HG03460 (cell line): ENCODE results near the gene KRTAP15-1.

Source experiments
- ATAC-seq: cut with Tn5 transposase; IDR thresholded peaks from one replicate; pipeline ENCODE4 v1.9.1; 2021; ENCODE audit not compliant: unreplicated experiment

Gene KRTAP15-1

GRCh38 chr21:30439975-30440374 is at the start of gene KRTAP15-1:
Gene KRTAP15-1, plus strand, starts transcription at chr21:30440275. Its CDS starts 53 bp downstream, at chr21:30440328.
- no peak for ATAC-seq

DNA sequence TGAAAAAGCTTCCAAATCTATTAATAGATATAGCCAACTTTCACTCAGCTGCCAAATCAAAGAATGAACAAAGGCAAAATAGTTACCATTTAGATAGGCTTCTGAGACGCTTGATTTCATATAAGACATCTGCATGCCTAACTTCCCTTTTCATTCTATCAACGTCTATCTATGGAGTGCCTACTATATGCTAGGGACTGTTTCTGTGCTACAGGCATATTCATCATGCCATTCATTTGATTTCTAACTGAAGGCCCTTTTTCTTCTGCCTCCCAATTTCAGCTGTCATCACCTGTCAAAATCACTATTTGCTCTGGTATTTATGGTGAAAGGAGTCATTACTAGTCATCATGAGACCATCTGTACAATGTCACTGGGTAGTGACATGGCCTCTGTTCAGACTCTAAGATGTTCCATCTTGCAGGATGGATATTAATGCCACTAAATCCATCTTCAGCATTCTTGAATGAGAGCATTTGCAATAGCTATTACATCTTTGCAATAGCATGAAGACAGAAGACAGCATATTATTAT is 48.5 kb upstream of the KRTAP15-1 start:
- ATAC-seq: no peak

DNA sequence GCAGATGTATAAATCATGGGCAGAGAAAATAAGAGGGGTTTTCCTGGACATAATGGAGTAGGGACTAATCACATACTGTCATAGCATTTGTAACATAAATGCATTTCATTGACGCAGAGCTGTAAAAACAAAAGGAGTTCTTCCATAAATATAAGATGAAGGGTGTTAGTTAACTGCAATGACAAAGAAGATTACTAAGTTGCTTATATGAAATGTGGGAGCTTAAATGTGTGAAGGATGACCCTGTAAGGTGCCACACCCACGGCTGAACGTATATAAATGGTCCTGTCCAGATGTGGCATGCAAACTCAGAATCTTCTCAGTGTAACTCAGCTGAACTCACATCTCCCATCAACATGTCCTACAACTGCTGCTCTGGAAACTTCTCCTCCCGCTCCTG is 44.3 kb upstream of the KRTAP15-1 start, which contains the start of gene KRTAP13-1:
KRTAP13-1 (plus strand) TSS at position 301 of the 400 bp plus-strand sequence; CDS start at position 357, 56 bp downstream.
- no peak for ATAC-seq

- no peak for ATAC-seq
These were observed 31.1 kb upstream of the KRTAP15-1 start for GRCh38 chr21:30408782-30409494.

DNA sequence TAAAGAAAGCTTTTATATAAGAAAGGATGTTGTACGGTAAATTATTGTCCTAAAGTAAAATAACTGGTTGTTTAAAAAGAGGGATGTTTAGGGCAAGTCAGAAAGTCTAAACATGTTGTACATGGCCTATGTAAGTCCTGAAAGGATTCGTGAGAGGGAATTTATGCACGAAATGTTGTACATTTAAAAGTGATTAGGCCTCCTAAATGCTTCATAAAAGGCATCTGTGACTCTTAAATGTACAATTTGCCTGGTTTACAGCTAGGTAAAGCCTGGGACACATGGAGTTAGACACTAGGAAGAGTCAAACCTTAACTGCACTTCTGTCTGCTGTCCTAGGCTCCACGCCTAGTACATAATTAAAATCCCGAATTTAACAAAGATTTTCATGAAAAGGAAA is 24.1 kb upstream of the KRTAP15-1 start:
- no peak for ATAC-seq

DNA sequence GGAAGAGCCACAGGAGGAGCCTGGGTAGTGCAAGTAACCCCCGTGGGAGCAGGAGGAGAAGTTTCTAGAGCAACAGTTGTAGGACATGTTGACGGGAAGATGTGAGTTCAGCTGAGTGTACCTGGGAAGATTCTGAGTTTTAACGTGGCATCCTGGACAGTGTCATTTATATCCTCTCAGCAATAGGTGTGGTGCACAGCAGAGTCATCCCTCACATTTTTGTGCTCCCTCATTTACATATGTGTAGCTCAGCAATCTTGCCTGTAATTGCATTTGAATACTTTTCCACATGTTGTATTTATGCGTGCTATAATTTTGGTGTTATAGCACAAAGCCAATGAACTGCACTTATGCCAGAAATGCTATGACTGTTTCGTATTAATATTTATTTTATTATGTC is 14.2 kb upstream of the KRTAP15-1 start, which contains the start of gene KRTAP13-3:
KRTAP13-3 (minus strand) TSS at position 101 of the 400 bp plus-strand sequence; CDS start at position 87, 14 bp downstream.
- no peak for ATAC-seq

GRCh38 chr21:30426731-30427130 is 13.3 kb upstream of the KRTAP15-1 start:
- no peak for ATAC-seq

DNA sequence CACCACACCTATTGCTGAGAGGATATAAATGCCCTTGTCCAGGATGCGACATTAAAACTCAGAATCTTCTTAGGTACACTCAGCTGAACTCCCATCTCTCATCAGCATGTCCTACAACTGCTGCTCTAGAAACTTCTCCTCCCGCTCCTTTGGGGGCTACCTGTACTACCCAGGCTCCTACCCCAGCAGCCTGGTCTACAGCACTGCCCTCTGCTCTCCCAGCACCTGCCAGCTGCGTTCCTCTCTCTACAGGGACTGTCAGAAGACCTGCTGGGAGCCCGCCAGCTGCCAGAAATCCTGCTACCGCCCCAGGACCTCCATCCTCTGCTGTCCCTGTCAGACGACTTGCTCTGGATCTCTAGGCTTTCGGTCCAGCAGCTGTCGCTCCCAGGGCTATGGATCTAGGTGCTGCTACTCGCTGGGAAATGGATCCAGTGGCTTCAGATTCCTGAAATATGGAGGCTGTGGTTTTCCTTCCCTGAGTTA is 9.9 kb upstream of the KRTAP15-1 start, which contains the start of gene KRTAP13-4:
KRTAP13-4 (plus strand) TSS at position 51 of the 486 bp plus-strand sequence; CDS start at position 107, 56 bp downstream.
- no peak for ATAC-seq

- peak; percentile 54 for ATAC-seq
These were observed 5.9 kb upstream of the KRTAP15-1 start for GRCh38 chr21:30434033-30434631.

DNA sequence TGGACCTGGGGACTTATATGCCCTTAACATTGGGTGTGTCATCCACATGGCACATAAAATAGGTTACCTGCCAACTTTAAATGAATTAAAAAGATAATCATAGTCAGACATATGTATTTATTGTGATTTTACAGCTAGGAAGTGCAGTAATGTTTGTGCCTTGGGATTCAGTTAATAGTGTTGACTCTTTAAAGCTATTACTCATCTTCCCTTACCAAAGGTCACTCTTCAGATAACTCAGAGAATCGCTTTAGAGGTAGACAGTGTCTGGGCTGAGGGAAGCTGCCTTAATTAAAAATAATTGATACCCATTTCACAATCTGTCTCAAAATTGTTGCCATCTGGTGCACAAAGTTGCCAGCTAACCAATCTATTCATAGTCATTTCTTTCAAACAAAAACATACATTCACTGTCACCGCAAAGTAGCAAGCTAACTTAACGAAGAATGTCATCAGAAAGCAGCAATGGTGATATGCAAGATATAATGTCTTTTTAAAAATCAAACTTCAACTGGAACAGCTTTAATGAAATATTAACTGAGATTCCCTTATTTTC is 3.0 kb upstream of the KRTAP15-1 start:
- ATAC-seq: no peak

DNA sequence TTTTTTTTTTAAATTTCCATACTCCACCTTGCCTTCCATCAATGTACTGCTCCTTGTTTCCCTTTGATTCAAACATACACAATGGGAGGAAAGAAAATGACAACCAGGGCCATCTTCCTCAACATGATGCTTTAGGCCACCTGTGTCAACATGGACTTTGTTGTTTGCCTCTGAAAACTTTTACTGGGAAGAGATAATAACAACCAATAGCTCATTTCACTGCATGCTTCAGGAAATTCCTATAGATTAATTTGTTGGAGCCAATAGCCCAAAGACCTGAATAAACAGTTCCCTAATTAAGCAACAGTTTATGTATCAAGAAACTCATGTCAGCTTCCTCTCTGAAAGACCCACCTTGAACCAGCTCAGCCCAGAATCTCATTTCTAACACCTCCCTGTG is 3.2 kb downstream of the KRTAP15-1 start:
- ATAC-seq: no peak

GRCh38 chr21:30444204-30444603 is 4.1 kb downstream of the KRTAP15-1 start:
- ATAC-seq: no peak

- ATAC-seq: no peak
These were observed 7.0 kb downstream of the KRTAP15-1 start for GRCh38 chr21:30447056-30447455.

GRCh38 chr21:30448514-30448913 is 8.4 kb downstream of the KRTAP15-1 start:
- ATAC-seq: no peak

DNA sequence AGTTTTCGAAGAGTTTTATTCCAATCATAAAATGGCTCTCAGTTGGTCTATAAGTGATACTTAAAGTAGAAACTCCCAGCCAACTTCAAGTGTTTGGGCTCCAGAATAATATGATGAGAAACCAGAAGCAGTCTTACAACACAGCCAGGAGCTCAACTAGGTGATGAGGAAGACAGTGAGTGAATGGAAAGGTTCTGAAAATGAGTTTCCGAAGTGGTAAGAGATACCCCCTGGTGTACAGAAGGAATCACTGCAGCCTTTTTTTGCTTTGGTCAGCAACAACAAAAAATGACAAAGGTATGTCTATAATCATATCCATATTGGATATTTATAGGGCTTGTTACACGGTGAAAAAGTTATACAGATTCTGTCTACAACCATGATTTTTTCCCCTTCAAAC is 23.6 kb downstream of the KRTAP15-1 start:
- ATAC-seq: no peak

DNA sequence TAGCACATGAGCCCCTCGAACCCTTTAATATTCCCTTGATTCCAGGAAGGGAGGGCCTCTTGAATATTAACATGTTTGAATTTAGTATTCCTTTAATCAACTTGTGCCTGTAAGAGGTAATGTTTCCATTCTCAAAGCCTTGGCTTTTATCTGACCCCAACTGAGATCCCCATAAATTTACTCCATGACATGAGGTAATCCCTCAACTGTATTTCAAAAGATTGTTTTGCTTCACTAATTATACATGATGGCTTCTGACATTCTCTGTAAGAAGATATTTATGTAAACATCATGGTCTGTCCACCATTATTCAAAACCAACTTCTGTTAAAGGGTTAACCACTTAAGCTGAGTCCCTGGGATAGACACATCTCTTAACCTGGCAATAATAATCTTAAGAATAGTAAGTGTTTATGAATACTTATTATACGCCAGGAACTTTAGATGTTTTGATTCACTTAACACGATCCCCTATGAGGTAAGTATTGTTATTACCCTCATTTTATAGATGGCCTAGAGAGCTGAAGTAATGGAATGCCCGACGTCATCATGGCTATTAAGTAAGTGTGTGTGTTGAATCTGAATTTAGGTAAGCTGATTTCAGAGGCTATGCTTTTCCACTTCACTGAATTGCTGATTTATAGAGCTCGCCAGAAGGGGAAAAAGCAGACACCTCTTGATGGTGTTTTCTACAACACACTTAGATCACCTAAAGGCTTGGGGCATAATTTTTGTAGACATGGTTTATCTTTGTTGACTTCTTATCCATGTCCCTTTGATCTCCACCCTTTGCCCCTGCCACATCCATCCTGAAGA is 29.0 kb downstream of the KRTAP15-1 start:
- ATAC-seq: no peak

GRCh38 chr21:30478004-30478403 is 37.9 kb downstream of the KRTAP15-1 start:
- ATAC-seq: no peak

- no peak for ATAC-seq
These were observed 39.2 kb downstream of the KRTAP15-1 start for GRCh38 chr21:30479259-30479658.

DNA sequence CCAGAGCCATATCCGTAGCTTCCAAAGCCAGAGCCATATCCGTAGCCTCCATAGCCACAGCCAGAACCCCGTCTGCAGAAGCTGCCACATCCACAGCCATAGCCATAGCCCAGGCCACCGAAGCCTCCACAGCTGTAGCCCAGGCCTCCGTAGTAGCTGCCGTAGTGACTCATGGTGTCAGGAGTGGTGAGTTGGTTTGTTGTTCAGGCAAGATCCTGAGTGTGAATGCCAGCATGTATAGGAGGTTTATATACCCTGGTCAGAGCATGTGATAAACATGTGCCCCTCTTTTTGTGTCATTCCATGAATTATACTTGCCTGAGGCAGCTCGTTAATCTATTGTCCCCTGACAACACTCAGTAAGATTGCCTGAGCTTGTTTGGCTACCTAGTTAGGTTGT is 40.1 kb downstream of the KRTAP15-1 start, which contains the start of gene KRTAP19-1:
KRTAP19-1 (minus strand) TSS at position 223 of the 400 bp plus-strand sequence; CDS start at position 173, 50 bp downstream.
- ATAC-seq: no peak

DNA sequence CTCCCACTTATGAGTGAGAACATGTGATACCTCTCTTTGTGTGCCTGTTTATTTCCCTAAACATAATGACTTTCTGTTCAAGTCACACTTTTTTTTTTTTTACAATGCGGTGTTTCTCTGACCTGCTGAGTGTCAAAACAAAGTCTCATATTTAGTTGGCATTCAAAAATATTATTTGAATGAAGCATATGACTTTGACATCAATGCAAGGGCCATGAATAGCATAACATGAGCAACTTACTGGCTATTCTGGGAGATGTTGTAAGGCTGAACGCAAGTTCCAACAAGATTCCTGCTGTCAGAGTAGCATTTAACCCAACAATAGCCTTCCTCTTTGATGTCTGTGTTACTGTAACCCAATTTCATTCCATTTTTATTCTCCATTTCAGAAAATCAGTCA is 42.1 kb downstream of the KRTAP15-1 start:
- ATAC-seq: no peak

- ATAC-seq: no peak
These were observed 46.1 kb downstream of the KRTAP15-1 start for GRCh38 chr21:30486180-30486579.
